Stomach (tissue), 4 donors: ENCODE measurements around the gene TBC1D5.
"Not testable (repeated sequence)": the region's sequence is repeated elsewhere in the genome, so short reads cannot be mapped to it uniquely, and the experiment has no call there.

ENCODE experiments used
- POLR2A ChIP-seq, 4 donors: fragments of 450-650 bp; IDR thresholded peaks; one replicate each; pipeline ENCODE4 v1.6.1; 2016; ENCODE audit warnings: antibody characterized with exemption in 4 of 4, control low read depth in 2 of 4, mild to moderate bottlenecking in 1 of 4, moderate library complexity in 1 of 4
- POLR2AphosphoS5 ChIP-seq, 3 donors: sonication (generic); formaldehyde crosslinking; IDR thresholded peaks; one replicate each; pipeline ENCODE4 v1.6.1; 2016; ENCODE audit warnings: antibody characterized with exemption in 3 of 3
- TF ChIP-seq, protein P1 (sequence below), 7 experiments: fragments of 450-650 bp in 4 of 7; fragments of 200-600 bp in 3 of 7; sonication (generic) in 3 of 7; IDR thresholded peaks; one replicate each; pipeline ENCODE4 v1.5.1; 2016 to 2019; ENCODE audit warnings: antibody characterized with exemption in 7 of 7, control low read depth in 2 of 7, mild to moderate bottlenecking in 1 of 7

DNA sequence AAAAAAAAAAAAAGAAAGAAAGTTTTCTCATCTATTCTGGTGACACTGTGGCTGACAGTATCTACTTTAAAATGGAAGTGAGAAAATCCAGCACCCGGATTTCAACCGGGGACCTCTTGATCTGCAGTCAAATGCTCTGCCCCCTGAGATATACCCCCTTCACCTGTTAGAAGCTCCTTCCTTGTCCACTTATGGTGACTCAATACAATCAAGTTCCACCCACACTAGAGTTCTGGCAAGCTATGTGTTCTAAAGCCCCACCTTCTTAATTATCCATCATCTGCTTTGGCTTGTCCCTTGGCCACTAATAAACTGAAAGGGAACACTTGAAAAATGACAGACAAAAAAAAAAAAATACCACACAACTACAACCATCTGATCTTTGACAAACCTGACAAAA lies 42.6 kb downstream of the TBC1D5 start:
- TF ChIP-seq, protein P1, sequence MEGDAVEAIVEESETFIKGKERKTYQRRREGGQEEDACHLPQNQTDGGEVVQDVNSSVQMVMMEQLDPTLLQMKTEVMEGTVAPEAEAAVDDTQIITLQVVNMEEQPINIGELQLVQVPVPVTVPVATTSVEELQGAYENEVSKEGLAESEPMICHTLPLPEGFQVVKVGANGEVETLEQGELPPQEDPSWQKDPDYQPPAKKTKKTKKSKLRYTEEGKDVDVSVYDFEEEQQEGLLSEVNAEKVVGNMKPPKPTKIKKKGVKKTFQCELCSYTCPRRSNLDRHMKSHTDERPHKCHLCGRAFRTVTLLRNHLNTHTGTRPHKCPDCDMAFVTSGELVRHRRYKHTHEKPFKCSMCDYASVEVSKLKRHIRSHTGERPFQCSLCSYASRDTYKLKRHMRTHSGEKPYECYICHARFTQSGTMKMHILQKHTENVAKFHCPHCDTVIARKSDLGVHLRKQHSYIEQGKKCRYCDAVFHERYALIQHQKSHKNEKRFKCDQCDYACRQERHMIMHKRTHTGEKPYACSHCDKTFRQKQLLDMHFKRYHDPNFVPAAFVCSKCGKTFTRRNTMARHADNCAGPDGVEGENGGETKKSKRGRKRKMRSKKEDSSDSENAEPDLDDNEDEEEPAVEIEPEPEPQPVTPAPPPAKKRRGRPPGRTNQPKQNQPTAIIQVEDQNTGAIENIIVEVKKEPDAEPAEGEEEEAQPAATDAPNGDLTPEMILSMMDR (IDR thresholded peaks at IDR 0.05), result not testable (repeated sequence)
- not testable (repeated sequence) for TF ChIP-seq POLR2AphosphoS5, POLR2A (IDR thresholded peaks at IDR 0.05)
